GM21619 (cell line): Measurements from ENCODE around the gene GNB1.

Experiments
- ATAC-seq: cut with Tn5 transposase; IDR thresholded peaks from one replicate; pipeline ENCODE4 v1.9.1; 2021; ENCODE audit not compliant: unreplicated experiment

GNB1 gene

DNA sequence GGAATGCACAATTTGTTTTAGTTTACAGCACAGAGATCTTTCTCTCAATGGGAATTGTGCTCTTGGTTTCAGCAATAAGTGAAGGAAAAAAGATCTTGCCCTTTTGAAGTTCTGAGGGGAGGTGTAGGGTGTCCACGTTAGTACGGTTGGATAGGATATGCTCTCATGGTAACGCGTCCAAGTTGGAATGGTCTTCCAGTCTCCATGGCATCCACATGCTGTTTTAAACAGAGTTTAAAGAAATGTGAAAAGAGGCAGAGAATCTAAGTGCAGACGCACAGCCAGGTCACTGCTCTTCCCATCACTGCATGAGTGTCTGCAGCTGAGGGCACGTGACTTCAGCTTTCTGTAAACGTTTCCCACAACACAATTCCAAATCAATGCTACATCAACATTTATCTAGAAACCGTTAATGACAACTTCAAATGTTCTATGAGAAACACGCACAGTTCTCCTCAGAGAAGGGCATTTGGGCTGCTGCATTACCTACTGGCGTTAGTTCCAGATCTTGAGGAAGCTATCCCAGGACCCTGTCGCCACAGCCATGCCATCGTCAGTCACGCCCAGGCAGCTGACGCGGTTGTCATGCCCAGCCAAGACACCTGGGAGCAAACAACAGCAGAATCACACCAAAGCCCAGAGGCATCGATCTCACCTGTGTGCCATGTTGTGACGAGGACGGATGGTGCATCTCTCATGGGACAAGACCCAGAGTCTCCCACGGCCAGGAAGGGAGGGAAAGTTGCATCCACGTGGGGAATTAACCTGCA lies 103.9 kb downstream of the GNB1 start:
- ATAC-seq = no peak

DNA sequence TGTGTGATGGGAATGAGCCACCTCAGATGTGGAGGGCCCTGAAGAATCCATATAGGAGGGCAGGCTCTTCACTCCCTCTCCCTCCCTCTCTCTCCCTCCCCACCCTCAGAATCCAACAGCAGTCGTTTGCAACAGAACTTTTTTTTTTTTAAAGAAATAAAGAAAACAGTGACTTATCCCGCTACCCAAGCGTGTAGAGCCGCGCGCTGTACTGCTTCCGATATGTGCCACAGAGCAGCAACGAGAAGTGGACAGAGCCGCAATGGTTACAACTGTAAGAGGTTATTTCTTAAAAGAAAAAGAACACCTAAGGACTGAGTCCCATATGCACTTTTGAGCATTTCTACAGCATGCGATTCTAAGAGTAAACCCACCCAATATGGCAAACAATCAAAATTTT lies 105.2 kb downstream of the GNB1 start:
- no peak for ATAC-seq

GRCh38 chr1:1784933-1785332 lies 106.0 kb downstream of the GNB1 start:
- ATAC-seq = no peak

DNA sequence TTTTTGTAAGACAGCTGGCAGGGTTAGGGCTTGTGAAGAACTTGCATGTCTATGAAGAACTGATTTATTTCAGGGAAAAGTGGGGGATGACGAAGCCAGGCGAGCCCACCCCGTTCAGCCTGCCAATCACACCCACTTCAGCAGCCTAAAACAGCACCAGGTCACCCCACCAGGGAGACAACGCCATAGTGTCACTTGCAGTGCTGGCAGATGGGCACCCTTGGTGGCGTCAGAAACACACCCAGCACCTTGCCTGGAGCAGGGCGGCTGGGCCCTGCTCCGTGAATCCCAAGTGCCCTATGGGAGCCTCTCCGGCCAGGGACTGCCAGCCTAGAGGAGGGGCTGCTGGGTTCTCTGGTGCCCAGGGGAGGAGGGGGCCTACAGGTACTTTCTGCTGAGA lies 107.6 kb downstream of the GNB1 start:
- no peak for ATAC-seq

DNA sequence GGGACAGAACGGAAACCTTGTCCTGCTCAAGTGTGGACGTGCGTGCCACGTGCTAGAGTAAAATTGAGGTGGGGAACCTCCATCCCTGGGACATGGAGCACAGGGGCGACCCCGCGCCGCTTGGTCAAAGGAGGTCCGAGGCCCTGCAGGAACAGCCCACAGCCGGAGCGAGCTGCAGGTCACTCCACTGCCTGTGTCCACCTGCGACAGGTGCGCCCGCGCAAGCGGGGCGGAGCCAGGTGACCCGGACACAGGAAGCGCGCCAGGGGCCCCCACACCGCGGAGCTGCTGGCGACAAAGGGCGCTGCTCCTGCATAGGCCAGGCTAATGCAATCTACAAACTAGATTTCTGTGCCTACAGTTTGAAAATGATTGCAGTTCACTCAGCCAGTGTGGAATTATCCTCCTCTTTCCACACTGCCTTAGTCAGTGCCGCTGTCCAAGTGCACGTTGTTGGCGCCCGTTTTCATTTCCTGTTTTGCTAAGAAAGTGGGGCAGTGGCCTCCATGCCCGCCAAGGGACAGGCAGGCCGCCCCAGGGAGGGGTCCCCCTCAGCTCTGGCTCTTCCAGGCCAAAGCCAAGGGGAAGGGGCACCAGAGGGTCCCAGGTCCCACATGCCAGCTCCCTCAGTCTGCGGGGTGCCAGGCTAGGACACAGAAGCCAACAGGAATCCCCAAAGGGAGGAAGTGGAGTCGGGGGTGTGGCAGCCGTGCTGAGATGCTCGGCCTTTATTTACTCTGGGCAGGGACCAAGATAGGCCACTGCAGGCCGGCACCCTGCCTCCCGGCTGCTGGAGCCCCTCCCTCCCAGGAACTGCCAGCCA lies 108.3 kb downstream of the GNB1 start:
- no peak for ATAC-seq

- no peak for ATAC-seq
Observed at GRCh38 chr1:1781526-1781903, 109.4 kb downstream of the GNB1 start.

DNA sequence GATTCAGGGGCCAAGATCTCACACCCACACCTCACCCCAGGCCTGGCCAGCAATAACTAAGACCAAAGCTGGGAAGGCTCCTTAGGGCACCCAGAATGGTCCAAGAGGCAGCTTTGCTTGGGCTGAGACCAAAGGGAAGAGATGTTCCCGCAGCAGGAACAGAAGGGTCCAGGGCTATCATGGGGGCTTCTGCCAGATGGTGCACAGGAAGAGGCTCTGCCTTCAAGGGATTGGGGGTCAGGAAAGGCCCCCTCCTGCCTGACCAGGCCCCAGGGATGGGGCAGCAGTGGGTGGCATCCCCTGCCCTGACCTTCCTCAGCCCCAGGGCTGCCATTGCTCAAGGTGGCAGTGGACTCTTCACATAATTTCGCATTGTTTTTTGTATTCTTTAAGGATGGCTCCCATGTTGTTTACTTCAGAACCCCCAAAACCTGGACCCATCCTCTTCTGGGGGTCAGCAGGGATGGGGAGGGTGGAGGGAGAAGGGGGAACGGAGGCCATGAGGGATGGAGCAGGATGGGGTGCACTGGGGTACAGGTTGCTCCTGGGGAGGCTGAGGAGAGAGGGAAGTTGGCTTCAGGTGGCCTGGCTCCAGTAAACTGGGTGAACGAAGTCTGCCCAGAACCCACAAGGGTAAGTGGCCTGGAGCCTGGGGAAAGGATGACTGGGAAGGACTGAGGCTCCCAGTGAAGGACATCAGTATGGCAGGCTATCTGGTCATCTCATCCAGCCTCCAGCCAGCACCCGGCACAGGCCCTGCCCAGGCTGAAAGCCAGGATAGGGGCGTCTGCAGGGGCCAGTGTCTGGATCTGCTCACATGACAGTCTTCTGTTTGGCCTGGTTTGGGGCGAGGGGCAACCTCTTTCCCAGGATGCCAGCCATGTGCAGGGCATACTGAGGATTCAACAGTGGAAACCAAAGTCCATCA lies 110.0 kb downstream of the GNB1 start:
- ATAC-seq = no peak

DNA sequence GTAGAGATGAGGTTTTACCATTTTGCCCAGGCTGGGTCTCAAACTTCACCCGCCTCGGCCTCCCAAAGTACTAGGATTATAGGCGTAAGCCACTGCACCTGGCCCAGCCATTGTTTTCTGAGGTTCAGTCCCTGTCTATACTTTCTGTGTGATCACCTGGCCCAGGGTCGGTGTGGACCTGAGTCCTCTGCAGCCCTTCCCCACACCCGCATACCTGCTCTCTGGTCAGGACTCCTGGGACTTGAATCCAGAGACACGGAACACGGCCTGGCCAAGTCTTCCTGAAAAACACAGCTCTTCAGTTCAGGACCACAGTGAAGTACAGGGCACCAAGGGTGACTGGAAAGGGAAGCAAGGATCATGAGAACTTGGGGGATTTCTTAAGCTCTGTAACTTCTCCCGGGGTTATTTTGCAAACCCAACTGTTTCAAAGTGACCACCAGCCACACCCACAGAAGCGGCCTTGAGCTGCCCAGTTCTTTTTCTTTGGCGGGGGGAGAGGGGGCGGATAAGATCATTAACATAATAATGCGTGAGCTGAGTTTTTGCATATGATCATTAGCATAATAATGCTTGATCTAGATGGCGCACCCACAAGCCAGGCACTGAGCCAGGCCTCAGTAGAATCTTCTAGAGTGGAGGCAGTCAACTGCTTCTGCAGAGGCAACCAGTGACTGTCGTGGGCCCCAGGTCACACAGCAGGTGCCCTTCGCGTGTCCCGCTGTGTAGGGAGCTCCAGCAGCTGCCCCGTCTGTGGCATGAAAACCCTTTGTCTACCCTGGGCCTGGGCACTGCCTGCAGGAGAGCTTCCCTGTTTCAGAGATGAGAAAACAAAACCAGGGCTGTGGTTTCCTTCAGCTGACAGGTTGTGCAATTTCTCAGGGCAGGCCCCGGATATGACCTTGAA lies 110.9 kb downstream of the GNB1 start:
- peak; percentile 36 for ATAC-seq

DNA sequence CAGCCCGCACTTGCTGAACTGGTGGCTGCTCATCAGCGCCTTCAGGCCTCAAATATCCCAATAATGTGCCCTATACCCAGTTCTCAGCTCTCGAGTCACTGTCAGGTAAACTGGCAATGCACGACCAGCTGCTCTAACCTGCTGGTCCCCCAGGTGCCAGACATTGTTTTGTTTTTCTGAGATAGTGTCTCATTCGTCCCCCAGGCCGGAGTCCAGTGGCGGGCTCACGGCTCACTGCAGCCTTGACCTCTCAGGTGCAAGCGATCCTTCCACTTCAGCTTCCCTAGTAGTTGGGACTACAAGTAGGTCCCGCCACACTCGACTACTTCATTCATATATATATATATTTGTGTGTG lies 111.6 kb downstream of the GNB1 start:
- ATAC-seq = no peak

DNA sequence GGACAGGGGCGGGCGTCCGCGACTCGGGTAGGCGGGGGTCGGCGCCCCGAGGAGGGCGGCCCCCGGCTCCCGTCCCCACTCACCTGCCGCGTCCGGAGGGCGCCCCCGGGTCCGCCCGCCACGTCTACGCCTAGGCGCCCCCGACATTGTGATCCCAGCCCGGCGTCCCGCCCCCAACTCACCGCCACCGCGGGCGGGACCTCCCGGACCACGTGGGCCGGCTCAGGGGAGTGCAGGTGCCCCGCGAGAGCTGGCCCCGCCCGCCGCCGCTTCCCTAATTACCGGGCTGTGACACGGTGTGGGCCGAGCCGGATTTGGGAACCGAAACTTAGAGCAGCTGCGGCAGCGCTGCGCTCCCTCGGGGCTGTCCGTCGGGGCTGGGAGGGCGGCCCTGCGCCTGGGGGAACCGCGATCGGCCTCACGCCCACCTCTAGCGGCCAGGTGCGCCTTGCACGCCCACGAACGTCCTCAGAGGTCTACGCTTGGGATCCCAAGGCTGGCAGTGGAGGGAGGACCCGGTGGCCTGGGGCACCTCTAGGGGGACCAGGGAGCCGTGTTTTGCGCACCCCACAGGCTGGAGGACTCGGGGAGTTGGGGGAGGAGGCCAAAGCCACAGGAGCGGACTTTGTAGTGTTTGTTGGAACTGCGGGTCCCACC lies 112.1 kb downstream of the GNB1 start:
- ATAC-seq = peak; percentile 58

- peak; percentile 21 for ATAC-seq
Observed at GRCh38 chr1:1777950-1778662, 112.8 kb downstream of the GNB1 start, which contains the start of gene NADK. Gene NADK, minus strand, starts transcription at chr1:1778470. Its CDS starts 13,064 bp downstream, at chr1:1765406.

DNA sequence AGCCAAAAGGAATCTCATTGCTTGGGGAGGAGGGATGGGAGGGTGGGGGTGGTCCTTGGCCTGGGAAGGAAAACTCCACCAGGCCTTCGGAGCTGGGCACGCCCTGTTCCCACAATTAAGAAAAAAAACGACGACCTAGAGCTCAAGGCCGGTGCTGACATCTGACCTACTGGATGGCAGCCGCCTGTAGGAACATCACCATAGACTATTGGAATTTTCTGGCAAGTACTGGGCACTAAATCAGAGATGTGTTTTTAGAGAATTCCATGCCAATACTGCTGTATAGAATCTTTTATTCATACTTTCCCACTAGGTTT lies 113.3 kb downstream of the GNB1 start:
- no peak for ATAC-seq

DNA sequence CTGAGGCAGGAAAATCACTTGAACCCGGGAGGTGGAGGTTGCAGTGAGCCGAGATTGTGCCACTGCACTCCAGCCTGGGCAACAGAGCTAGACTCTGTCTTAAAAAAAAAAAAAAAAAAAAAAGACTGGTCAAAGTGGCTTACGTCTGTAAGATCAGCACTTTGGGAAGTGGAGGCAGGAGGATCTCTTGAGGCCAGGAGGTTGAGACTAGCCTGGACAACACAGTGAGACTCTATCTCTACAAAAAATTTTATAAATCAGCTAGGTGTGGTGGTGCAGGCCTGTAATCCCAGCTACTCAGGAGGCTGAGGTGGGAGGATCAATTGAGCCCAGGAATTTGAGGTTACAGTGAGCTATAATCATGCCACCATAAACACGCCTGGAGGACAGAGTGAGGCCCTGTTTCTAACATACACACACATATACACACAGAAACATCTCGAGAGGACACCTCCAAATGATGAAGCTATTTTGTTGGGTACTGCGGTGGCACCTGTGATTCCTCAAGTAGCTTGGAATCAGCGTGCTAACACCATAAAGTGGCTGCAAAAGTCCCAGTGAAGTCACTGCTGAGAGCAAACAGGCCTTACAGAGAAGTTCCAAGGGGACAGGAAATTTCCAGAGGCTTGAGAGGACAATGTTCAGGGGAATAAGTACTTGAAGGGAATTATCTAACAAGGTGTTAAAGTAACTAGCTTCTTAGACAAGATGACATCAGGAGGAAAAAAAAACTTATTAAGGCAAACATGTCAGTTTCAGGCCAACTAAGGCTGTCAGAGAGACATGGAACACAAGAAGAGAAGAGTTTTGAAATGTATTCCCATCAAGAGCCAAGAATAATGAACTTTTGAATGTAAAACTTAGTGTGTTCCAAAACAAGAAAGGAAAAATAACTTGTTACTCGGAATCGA lies 114.0 kb downstream of the GNB1 start:
- no peak for ATAC-seq

DNA sequence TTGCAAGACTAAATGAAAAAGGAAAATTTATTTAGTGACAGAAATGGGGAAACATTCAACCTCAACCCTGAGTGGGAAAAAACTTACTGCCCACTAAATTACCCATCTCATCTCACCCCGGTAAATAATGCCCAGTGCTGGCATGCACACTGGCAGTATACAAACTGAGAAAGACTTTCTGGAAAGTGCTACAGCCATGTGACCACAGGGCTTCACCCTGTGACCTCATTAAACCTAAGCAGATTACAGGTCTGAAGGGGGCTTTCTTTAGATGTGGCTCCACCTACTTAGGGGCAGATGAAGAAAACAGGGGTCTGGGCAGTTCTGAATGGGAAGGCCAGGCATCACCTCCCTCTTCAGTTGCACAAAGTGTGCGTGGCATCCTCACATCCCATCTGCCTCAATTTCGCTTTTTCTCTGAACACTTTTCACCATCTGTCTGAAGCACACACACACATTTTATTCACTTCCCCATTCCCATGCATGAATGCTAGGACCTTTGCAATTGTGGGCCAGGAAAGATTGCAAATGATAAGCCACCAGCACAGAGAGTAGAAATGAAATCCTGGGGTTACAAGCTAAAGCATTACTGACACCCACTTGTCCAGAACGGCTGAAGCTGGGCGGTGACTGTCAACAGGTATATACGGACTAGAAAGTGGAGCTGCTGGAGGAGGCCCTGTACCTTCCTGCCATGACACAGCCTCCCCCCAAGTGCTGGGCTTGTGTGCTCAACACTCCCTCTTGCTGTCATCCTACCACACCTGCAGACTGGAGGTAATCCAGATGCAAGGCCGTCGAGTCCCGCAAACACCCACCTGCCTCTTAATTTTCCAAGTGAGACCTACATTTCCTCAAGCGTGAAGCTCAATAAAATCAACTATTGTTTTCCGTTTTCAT lies 115.3 kb downstream of the GNB1 start:
- no peak for ATAC-seq

DNA sequence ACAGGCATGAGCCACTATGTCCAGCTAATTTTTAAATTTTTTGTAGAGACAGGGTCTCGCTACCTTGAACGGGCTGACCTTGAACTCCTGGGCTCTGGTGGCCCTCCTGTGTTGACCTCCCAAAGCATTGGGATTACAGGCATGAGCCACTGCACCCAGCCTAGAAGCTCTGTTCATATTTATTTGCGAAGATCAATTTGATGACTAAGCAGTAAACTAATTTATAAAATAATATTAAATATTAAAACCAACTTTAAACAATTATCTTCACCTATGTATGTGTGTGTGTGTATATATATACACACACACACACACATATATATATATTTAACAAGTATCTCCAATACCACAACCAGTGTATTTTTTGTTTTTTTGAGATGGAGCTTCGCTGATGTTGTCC lies 117.0 kb downstream of the GNB1 start:
- no peak for ATAC-seq

GRCh38 chr1:1771096-1771495 lies 119.8 kb downstream of the GNB1 start:
- ATAC-seq = no peak

DNA sequence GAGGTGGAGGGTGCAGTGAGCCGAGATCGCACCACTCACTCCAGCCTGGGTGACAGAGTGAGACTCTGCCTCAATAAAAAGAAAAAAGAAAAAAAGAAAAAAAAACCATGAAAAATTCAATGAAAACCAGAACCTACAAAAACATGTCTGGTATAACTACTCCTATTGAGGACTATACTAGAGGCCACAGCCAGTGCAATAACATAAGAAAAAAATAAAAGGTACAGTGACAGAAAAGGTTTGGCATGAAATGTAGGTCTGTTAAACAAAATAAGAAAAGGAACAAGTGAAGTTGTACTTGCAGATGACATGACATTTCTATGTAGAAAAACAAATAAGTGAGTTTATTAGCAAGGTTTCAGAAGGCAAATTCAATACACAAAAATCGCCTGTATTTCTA lies 120.8 kb downstream of the GNB1 start:
- ATAC-seq = no peak
